OCI-LY1 (cell line): ENCODE results near the gene UNC13A.

ENCODE experiments used
- H2AFZ ChIP-seq: fragments of 200-600 bp; sonication (generic), shearing (Covaris generic); 2 replicates; pipeline ENCODE4 v1.6.0; 2014; ENCODE audit warnings: antibody characterized with exemption, mild to moderate bottlenecking, low read length
- H3F3A ChIP-seq: fragments of 200-600 bp; sonication (generic), shearing (Covaris generic); 2 replicates; pipeline ENCODE4 v1.6.0; 2014; ENCODE audit warnings: mild to moderate bottlenecking, antibody characterized with exemption, low read length, moderate library complexity; ENCODE audit not compliant: insufficient read depth
- H3K27ac ChIP-seq: fragments of 200-600 bp; sonication (generic); 2 replicates; pipeline ENCODE4 v1.5.1; 2014; ENCODE audit warnings: low read length, mixed run types, mild to moderate bottlenecking, low read depth; ENCODE audit not compliant: poor library complexity, severe bottlenecking
- H3K27me3 ChIP-seq: fragments of 200-600 bp; sonication (generic); 2 replicates; pipeline ENCODE4 v1.6.0; 2014; ENCODE audit warnings: antibody characterized with exemption, mild to moderate bottlenecking, low read length, moderate library complexity; ENCODE audit not compliant: insufficient read depth
- H3K36me3 ChIP-seq: fragments of 200-600 bp; sonication (generic); 2 replicates; pipeline ENCODE4 v1.6.1; 2014; ENCODE audit warnings: mild to moderate bottlenecking, antibody characterized with exemption, low read length, moderate library complexity, mixed read lengths; ENCODE audit not compliant: insufficient read depth
- H3K4me1 ChIP-seq: fragments of 200-600 bp; sonication (generic); 2 replicates; pipeline ENCODE4 v1.5.1; 2014; ENCODE audit warnings: mild to moderate bottlenecking, low read length, moderate library complexity; ENCODE audit not compliant: insufficient read depth, severe bottlenecking
- H3K4me2 ChIP-seq: fragments of 200-600 bp; sonication (generic), shearing (Covaris generic); 2 replicates; pipeline ENCODE4 v1.6.1; 2014; ENCODE audit warnings: low read length
- H3K4me3 ChIP-seq: fragments of 200-600 bp; sonication (generic); 2 replicates; pipeline ENCODE4 v1.5.1; 2014; ENCODE audit warnings: low read length, low read depth, mild to moderate bottlenecking, mixed read lengths; ENCODE audit not compliant: poor library complexity, severe bottlenecking
- H3K79me2 ChIP-seq: fragments of 200-600 bp; shearing (Covaris generic); 2 replicates; pipeline ENCODE4 v1.6.1; 2016; ENCODE audit warnings: mixed run types, low read length, mixed read lengths; ENCODE audit not compliant: insufficient read depth
- H3K9ac ChIP-seq: fragments of 200-600 bp; sonication (generic), shearing (Covaris generic); 2 replicates; pipeline ENCODE4 v1.6.1; 2014; ENCODE audit warnings: mild to moderate bottlenecking, low read length, mixed read lengths
- H3K9me2 ChIP-seq: fragments of 200-600 bp; sonication (generic), shearing (Covaris generic); 2 replicates; pipeline ENCODE4 v1.6.1; 2014; ENCODE audit warnings: low read depth, mild to moderate bottlenecking, low read length, mixed read lengths
- H3K9me3 ChIP-seq: fragments of 200-600 bp; shearing (Covaris generic); 2 replicates; pipeline ENCODE4 v1.6.1; 2014; ENCODE audit warnings: low read length, mixed read lengths
- H4K20me1 ChIP-seq: fragments of 200-600 bp; sonication (generic), shearing (Covaris generic); 2 replicates; pipeline ENCODE4 v1.6.0; 2016; ENCODE audit warnings: mild to moderate bottlenecking, low read length; ENCODE audit not compliant: insufficient read depth
- EZH2 ChIP-seq: fragments of 200-600 bp; sonication (generic), shearing (Covaris generic); IDR thresholded peaks from 2 replicates; pipeline ENCODE4 v1.8.0; 2017; ENCODE audit warnings: borderline replicate concordance, mixed run types, mild to moderate bottlenecking, antibody characterized with exemption, low read length, moderate library complexity, mixed read lengths
- TF ChIP-seq, protein P1 (sequence below): fragments of 200-600 bp; sonication (generic), shearing (Covaris generic); IDR thresholded peaks from 2 replicates; pipeline ENCODE4 v1.5.1; 2017; ENCODE audit warnings: mild to moderate bottlenecking, antibody characterized with exemption, low read length, moderate library complexity, mixed read lengths

The UNC13A gene

DNA sequence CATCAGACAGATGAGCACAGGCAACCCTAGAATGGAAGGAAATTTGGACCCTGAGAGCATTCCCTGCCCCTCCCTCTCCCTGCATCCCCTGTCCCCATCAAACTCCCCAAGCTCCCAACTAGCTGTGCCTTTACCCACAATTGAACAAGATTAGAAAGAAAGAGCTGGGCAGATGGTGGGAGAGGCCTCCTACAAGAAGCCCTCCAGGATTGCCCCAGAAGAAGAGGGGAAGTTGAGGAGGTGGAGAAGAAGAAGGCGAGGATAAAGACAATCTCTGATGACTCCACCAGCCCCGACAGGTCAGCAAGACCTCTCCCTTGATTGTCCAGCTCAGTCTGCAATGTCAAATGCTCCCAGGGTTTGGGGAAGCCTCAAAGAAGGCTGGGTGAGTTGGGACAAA is 11.9 kb downstream of the UNC13A start:
- Histone ChIP-seq H3K4me2 (no peak overlapping the region), H4K20me1 (no peaks in the 10 kb centered on the region), H3K9me2 (no peaks in the 10 kb centered on the region), H3K36me3 (no peaks in the 10 kb centered on the region), H3F3A (no peaks in the 10 kb centered on the region), H3K79me2 (no peaks in the 10 kb centered on the region), H3K4me3 (no peak overlapping the region), H3K27ac (no peak overlapping the region), H3K9me3 (no peaks in the 10 kb centered on the region), H3K9ac (no peak overlapping the region), H2AFZ (no peak overlapping the region), H3K27me3 (peaks cover 4% of the 10 kb centered on the region; the same call in 1 of the 2 replicates), H3K4me1 (no peaks in the 10 kb centered on the region)
- TF ChIP-seq EZH2, result no peak
- TF ChIP-seq, protein P1, sequence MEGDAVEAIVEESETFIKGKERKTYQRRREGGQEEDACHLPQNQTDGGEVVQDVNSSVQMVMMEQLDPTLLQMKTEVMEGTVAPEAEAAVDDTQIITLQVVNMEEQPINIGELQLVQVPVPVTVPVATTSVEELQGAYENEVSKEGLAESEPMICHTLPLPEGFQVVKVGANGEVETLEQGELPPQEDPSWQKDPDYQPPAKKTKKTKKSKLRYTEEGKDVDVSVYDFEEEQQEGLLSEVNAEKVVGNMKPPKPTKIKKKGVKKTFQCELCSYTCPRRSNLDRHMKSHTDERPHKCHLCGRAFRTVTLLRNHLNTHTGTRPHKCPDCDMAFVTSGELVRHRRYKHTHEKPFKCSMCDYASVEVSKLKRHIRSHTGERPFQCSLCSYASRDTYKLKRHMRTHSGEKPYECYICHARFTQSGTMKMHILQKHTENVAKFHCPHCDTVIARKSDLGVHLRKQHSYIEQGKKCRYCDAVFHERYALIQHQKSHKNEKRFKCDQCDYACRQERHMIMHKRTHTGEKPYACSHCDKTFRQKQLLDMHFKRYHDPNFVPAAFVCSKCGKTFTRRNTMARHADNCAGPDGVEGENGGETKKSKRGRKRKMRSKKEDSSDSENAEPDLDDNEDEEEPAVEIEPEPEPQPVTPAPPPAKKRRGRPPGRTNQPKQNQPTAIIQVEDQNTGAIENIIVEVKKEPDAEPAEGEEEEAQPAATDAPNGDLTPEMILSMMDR, result no peak

DNA sequence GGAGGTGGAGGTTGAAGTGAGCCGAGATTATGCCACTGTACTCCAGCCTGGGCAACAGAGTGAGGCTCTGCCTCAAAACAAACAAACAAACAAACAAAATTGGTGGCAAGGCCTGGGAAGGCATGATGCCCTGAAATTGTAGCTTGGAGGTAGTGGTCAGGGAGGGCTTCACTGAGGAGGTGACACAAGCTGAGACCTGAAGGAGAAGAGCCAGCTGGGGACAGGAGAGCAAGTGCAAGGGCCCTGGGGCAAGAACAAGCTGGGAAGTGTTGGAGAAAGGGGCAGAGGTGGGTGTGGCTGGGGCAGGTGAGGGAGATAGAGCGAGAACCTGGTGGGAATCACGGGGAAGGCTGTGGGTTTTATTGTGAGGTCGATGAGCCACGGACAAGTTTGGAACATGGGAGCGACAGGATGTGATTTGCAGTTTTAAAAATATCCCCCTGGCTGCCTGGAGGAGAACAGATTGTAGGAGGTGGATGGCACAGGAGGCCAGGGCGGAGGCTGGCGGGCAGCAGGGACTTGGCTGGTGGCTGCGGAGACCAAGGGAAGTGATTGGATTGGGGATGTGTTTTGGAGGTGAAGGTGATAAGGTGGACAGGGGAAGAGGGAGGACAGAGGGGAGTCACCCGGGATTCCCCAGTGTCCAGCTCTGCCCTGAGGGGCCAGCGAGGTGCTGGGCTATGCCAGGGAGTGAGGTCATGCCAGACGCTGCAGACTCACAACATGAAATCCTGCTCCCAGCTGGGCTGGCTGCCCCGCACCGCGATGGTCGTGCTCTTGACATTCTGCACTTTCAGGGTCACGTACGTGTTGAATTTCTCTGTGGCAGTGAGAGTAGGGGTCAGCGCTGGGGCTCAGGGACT is 14.0 kb downstream of the UNC13A start:
- Histone ChIP-seq H3K9ac (no peak overlapping the region), H3K36me3 (no peaks in the 10 kb centered on the region), H3K4me2 (no peak overlapping the region), H2AFZ (no peak overlapping the region), H3K79me2 (no peaks in the 10 kb centered on the region), H3K27me3 (peaks cover 4% of the 10 kb centered on the region; the same call in 1 of the 2 replicates), H3K9me3 (no peaks in the 10 kb centered on the region), H3K4me3 (no peak overlapping the region), H4K20me1 (no peaks in the 10 kb centered on the region), H3F3A (no peaks in the 10 kb centered on the region), H3K9me2 (no peaks in the 10 kb centered on the region), H3K27ac (no peak overlapping the region), H3K4me1 (no peaks in the 10 kb centered on the region)
- TF ChIP-seq, protein P1, result no peak
- TF ChIP-seq EZH2, result no peak

DNA sequence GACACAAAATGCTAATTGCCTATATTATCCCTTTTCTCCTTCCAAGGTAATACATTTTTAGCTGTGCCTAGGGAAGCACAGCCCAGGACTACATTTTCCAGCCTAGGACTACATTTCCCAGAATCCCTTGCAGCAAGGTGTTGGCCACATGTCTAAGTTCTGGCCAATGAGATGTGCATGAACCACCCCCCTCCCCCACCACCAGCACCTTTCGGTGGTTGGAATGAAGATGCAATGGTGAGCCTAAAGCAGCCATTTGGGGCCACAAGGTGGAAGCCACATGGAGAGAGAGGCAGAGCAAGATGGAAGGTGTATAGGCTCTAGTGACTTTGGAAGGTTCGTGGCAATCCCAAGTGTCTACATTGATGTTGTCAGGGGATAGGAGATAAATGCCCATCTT is 16.2 kb downstream of the UNC13A start:
- no peak overlapping the region for H3K27ac ChIP-seq
- H3F3A ChIP-seq, result no peaks in the 10 kb centered on the region
- no peaks in the 10 kb centered on the region for H4K20me1 ChIP-seq
- H3K4me2 ChIP-seq, result no peak overlapping the region
- H3K4me3 ChIP-seq, result no peak overlapping the region
- no peaks in the 10 kb centered on the region for H3K4me1 ChIP-seq
- H2AFZ ChIP-seq, result no peak overlapping the region
- no peak for TF ChIP-seq EZH2
- TF ChIP-seq, protein P1, result no peak
- H3K9me3 ChIP-seq, result no peaks in the 10 kb centered on the region
- no peaks in the 10 kb centered on the region for H3K36me3 ChIP-seq
- H3K9ac ChIP-seq, result no peak overlapping the region
- H3K27me3 ChIP-seq, result no peaks in the 10 kb centered on the region
- H3K79me2 ChIP-seq, result no peaks in the 10 kb centered on the region
- no peaks in the 10 kb centered on the region for H3K9me2 ChIP-seq
